Measurements from ENCODE around the gene POU2AF2. TPM values are rescaled to one million over a fixed set of nuclear protein-coding genes. Genes with fewer than 3 reads are reported as not detected.

POU2AF2 gene
- not detected in 2 replicates for total RNA-seq

GRCh38 chr11:111245425-111245824 is at the start of gene POU2AF2:
Gene POU2AF2, plus strand, starts transcription at chr11:111245725. Its CDS starts 129 bp downstream, at chr11:111245854.

GRCh38 chr11:111298413-111299100 is 53.0 kb downstream of the POU2AF2 start, which contains the start of gene POU2AF3:
Gene POU2AF3, plus strand, starts transcription at chr11:111298546. Its CDS starts 36 bp downstream, at chr11:111298582.

Other genes starting within 250 kb of the POU2AF2 start
- gene POU2AF3, start 52.8 kb downstream of the POU2AF2 start, total RNA-seq, result 0.25 and 0.33 TPM in 2 replicates
- not detected in 2 replicates for gene POU2AF1, start 133.6 kb downstream of the POU2AF2 start, total RNA-seq

Measured in mesangial cell (primary cell).